Vagina (tissue), 2 donors: ENCODE results near the gene PDK2. TPM values are rescaled to one million over a fixed set of nuclear protein-coding genes. Genes with fewer than 3 reads are reported as not detected.

Source experiments
- DNase-seq, 2 donors: peaks; one replicate each; pipeline ENCODE4 v3.0.0-alpha.2; 2017; ENCODE audit errors: extremely low spot score in 2 of 2
- H3K27ac ChIP-seq: fragments of 200-600 bp; sonication (generic); one replicate; pipeline ENCODE4 v1.5.1; 2019
- H3K27me3 ChIP-seq: fragments of 200-600 bp; sonication (generic); one replicate; pipeline ENCODE4 v1.5.1; 2019
- H3K36me3 ChIP-seq, 2 donors: fragments of 200-600 bp; sonication (generic); one replicate each; pipeline ENCODE4 v1.5.1; 2017 to 2019
- H3K4me1 ChIP-seq: fragments of 200-600 bp; sonication (generic); one replicate; pipeline ENCODE4 v1.5.1; 2019
- H3K4me3 ChIP-seq, 2 donors: fragments of 200-600 bp; sonication (generic); 1 replicate in 1 of 2; 2 replicates in 1 of 2; pipeline ENCODE4 v1.5.1; 2016 to 2019
- H3K9me3 ChIP-seq: fragments of 200-600 bp; sonication (generic); one replicate; pipeline ENCODE4 v1.5.1; 2019
- POLR2A ChIP-seq, 2 donors: fragments of 450-650 bp; IDR thresholded peaks; one replicate each; pipeline ENCODE4 v1.6.1; 2017; ENCODE audit warnings: antibody characterized with exemption in 2 of 2, mild to moderate bottlenecking in 2 of 2, moderate library complexity in 2 of 2
- POLR2AphosphoS5 ChIP-seq, 2 donors: sonication (generic); formaldehyde crosslinking; IDR thresholded peaks; one replicate each; pipeline ENCODE4 v1.9.0; 2017; ENCODE audit warnings: antibody characterized with exemption in 2 of 2, mild to moderate bottlenecking in 2 of 2, low read depth in 1 of 2; ENCODE audit not compliant: insufficient read depth in 1 of 2
- intact Hi-C: fragments of 100-400 bp; cut with DNase I; formaldehyde crosslinking; loops from one replicate; pipeline ENCODE4 v1.15.1; 2023
- total RNA-seq: library from RNA; depleted of rRNA; stranded (reverse); fragments of >200 nt; gene quantifications from one replicate; pipeline ENCODE4 v1.2.3, GENCODE V29; 2016
- TF ChIP-seq, protein P1 (sequence below), 3 experiments: fragments of 450-650 bp in 2 of 3; fragments of 200-600 bp in 1 of 3; sonication (generic) in 1 of 3; IDR thresholded peaks; one replicate each; pipeline ENCODE4 v1.5.1; 2017 to 2019; ENCODE audit warnings: antibody characterized with exemption in 3 of 3, mild to moderate bottlenecking in 2 of 3, moderate library complexity in 2 of 3

The PDK2 gene
- total RNA-seq, 1 donor from 2014 or later: 44.4 TPM

DNA sequence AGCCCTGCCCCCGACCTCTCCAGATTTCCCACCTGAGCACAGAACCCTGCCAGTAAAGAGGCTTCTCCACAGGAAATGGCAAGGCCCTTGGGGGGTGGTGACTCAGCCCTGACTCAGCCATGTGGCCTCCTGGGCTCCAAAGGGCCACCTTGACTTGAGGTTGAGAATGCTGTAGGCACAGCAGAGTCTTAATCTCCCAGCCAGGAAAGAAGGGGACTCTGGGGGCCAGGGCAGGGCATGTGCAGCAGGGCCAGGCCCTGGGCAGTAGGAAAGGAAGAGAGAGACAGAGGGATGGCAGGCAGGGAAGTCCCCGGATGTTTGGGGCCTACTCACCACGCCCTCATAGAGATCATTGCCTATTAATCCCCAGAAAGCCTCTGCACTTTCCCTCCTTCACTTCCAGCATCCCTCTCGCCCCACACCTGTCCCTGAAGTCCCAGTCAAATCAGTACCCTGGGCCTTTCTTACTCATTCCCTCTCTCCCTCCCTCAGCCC, 44.0 kb upstream of the PDK2 start:
- peak in 1 of 2 donors; percentile 24 for TF ChIP-seq POLR2AphosphoS5 (IDR thresholded peaks at IDR 0.05; ENCODE audit: insufficient read depth in 1 of 2, low read depth in 1 of 2)
- no peak for TF ChIP-seq POLR2A (IDR thresholded peaks at IDR 0.05)
- no peaks in the 10 kb centered on the region for H3K9me3 ChIP-seq
- H3K4me3 ChIP-seq: no peak overlapping the region
- no peak overlapping the region for H3K27ac ChIP-seq
- peaks cover 38% of the 10 kb centered on the region for H3K4me1 ChIP-seq
- no peaks in the 10 kb centered on the region for H3K27me3 ChIP-seq
- H3K36me3 ChIP-seq: no peaks in the 10 kb centered on the region
- intact Hi-C loops: no loop called here
- DNase-seq: no peak

DNA sequence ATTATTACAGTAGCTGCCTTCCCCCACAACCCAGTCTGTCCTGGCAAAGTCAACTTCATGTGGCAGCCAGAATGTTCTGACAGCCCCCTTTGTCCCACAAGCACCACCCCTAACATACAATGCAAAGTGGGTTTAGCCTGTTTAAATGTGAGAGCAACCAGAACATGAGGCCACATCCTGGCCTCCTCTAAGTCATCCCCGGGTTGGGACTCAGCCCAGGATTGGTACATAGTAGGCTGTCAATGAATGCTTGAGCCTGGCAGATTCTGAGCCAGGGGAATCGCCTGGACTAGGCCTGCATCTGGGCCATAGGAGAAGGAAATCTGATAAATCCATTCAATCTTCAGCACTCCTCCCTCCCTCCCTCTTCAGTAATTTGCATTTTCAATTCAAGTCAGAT, 43.5 kb upstream of the PDK2 start:
- Histone ChIP-seq H3K9me3 (no peaks in the 10 kb centered on the region), H3K27me3 (no peaks in the 10 kb centered on the region), H3K36me3 (no peaks in the 10 kb centered on the region), H3K27ac (no peak overlapping the region), H3K4me1 (peaks cover 40% of the 10 kb centered on the region), H3K4me3 (no peak overlapping the region)
- no peak for DNase-seq
- intact Hi-C loops: no loop called here
- TF ChIP-seq, protein P1, sequence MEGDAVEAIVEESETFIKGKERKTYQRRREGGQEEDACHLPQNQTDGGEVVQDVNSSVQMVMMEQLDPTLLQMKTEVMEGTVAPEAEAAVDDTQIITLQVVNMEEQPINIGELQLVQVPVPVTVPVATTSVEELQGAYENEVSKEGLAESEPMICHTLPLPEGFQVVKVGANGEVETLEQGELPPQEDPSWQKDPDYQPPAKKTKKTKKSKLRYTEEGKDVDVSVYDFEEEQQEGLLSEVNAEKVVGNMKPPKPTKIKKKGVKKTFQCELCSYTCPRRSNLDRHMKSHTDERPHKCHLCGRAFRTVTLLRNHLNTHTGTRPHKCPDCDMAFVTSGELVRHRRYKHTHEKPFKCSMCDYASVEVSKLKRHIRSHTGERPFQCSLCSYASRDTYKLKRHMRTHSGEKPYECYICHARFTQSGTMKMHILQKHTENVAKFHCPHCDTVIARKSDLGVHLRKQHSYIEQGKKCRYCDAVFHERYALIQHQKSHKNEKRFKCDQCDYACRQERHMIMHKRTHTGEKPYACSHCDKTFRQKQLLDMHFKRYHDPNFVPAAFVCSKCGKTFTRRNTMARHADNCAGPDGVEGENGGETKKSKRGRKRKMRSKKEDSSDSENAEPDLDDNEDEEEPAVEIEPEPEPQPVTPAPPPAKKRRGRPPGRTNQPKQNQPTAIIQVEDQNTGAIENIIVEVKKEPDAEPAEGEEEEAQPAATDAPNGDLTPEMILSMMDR (IDR thresholded peaks at IDR 0.05): no peak
- TF ChIP-seq POLR2AphosphoS5 (IDR thresholded peaks at IDR 0.05; ENCODE audit: insufficient read depth in 1 of 2, low read depth in 1 of 2) (no peak), POLR2A (IDR thresholded peaks at IDR 0.05) (no peak)

DNA sequence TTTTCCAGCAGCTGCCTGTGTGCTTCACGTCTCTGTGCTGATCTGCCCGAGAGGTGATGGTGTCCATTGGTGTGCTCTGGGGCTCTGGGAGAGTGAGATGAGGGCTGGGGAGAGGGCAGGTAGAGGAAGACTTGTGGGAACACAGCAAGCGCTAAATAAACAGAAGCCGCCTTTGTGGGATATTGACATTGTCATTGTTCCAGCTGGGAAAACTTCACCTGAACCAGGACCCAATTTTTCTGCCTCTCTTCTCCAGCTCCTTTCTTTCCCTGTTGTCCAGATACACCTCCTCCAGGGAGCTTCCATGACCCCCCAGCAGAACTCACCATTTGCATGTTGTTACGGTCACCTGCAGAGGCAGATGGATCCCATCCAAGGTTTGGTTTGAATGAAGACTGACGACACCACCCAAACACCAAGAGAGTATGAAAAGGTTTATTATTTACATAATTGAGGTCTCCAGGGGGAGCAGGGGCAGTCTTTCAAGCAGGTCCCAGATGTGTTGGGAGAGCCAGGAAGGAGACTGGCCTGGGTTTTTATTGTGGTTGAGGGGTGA, 42.8 kb upstream of the PDK2 start:
- intact Hi-C loops: no loop called here
- H3K27ac ChIP-seq: no peak overlapping the region
- no peaks in the 10 kb centered on the region for H3K27me3 ChIP-seq
- TF ChIP-seq, protein P1 (IDR thresholded peaks at IDR 0.05): no peak
- no peak for TF ChIP-seq POLR2A (IDR thresholded peaks at IDR 0.05)
- TF ChIP-seq POLR2AphosphoS5 (IDR thresholded peaks at IDR 0.05; ENCODE audit: insufficient read depth in 1 of 2, low read depth in 1 of 2): no peak
- H3K36me3 ChIP-seq: no peaks in the 10 kb centered on the region
- H3K9me3 ChIP-seq: no peaks in the 10 kb centered on the region
- H3K4me1 ChIP-seq: peaks cover 47% of the 10 kb centered on the region
- no peak for DNase-seq
- H3K4me3 ChIP-seq: no peak overlapping the region

- TF ChIP-seq POLR2A (IDR thresholded peaks at IDR 0.05) (no peak), POLR2AphosphoS5 (IDR thresholded peaks at IDR 0.05; ENCODE audit: insufficient read depth in 1 of 2, low read depth in 1 of 2) (no peak)
- TF ChIP-seq, protein P1 (IDR thresholded peaks at IDR 0.05): no peak
- Histone ChIP-seq H3K27ac (no peak overlapping the region), H3K36me3 (no peaks in the 10 kb centered on the region), H3K9me3 (no peaks in the 10 kb centered on the region), H3K4me1 (peaks cover 55% of the 10 kb centered on the region), H3K27me3 (no peaks in the 10 kb centered on the region), H3K4me3 (no peak overlapping the region)
- intact Hi-C loops: no loop called here
- DNase-seq: no peak
Observed at GRCh38 chr17:50052822-50053653, 42.1 kb upstream of the PDK2 start.

DNA sequence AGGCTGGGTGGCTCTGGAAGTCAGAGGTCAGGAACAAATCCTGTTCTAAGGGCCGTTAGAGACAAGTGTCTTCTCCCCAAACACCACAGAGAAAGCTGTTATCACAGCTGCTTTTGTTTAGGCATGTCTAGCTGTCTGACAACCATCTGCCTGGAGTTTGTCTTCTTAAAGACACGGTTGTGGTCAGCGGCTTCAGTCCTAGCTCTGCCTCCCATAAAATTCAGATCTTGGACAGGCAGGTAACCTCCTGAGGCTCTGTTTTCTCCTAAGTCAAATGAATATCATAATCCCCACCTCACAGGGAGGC, 41.5 kb upstream of the PDK2 start:
- peaks cover 60% of the 10 kb centered on the region for H3K4me1 ChIP-seq
- H3K36me3 ChIP-seq: no peaks in the 10 kb centered on the region
- TF ChIP-seq, protein P1 (IDR thresholded peaks at IDR 0.05): no peak
- DNase-seq: no peak
- no peaks in the 10 kb centered on the region for H3K9me3 ChIP-seq
- H3K27me3 ChIP-seq: no peaks in the 10 kb centered on the region
- H3K27ac ChIP-seq: no peak overlapping the region
- no peak overlapping the region for H3K4me3 ChIP-seq
- intact Hi-C loops: no loop called here
